NB4 (cell line): Measurements from ENCODE around the gene ICAM2.

Experiments
- CTCF ChIP-seq: IDR thresholded peaks from one replicate; pipeline ENCODE4 v1.5.1; 2012; ENCODE audit warnings: low read depth, low read length
- MAX ChIP-seq: IDR thresholded peaks from 2 replicates; pipeline ENCODE4 v1.6.1; 2011; ENCODE audit warnings: low read depth, low read length
- MYC ChIP-seq: IDR thresholded peaks from 2 replicates; pipeline ENCODE4 v1.6.1; 2011; ENCODE audit warnings: low read depth, low read length
- POLR2A ChIP-seq: IDR thresholded peaks from 2 replicates; pipeline ENCODE4 v1.6.1; 2011; ENCODE audit warnings: mild to moderate bottlenecking; ENCODE audit not compliant: insufficient read length; ENCODE audit errors: extremely low read depth

DNA sequence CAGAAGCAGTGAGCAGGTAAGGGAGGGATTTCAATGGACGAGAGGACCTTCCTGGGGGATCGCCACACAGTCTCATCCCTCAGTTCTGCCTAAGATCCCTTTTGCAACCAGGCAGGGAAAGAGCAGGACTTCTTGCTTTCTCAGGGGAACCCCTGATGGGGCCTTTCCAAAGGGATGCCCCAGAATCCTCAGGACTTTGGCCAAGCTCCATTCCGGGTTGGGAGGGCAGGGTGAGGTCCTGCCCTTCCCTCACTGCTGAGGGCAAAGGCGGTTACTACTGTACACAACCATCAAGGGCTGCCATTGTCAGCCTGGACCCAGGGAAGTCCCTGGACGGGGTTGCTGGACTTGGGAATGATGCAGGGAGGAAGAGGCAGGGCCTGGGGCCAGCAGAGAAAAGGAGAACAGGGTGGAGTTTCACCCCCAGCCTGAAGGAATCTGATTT is 12.6 kb downstream of the ICAM2 start:
- no peak for TF ChIP-seq MAX
- no peak for TF ChIP-seq CTCF
- no peak for TF ChIP-seq MYC
- no peak for TF ChIP-seq POLR2A
